HCT116 (cell line): ENCODE measurements around the gene TLE4.

ENCODE experiments used
- CBX3 ChIP-seq: IDR thresholded peaks from 2 replicates; pipeline ENCODE4 v1.6.1; 2012; ENCODE audit warnings: low read depth
- CEBPB ChIP-seq: IDR thresholded peaks from 2 replicates; pipeline ENCODE4 v1.6.1; 2012; ENCODE audit warnings: low read depth
- CTCF ChIP-seq, 3 experiments: fragments of 200-600 bp in 1 of 3; sonication (generic) in 1 of 3; IDR thresholded peaks in 2 of 3; conservative IDR thresholded peaks in 1 of 3; 2 replicates each; pipeline ENCODE4 v1.5.1; 2012 to 2017; ENCODE audit warnings: low read depth in 2 of 3, low read length in 2 of 3, antibody characterized with exemption in 1 of 3, borderline replicate concordance in 1 of 3, control low read depth in 1 of 3, mild to moderate bottlenecking in 1 of 3, mixed read lengths in 1 of 3, mixed run types in 1 of 3, moderate library complexity in 1 of 3; ENCODE audit not compliant: insufficient read depth in 1 of 3
- EZH2 ChIP-seq: fragments of 200-600 bp; sonication (generic); IDR thresholded peaks from 2 replicates; pipeline ENCODE4 v1.6.1; 2017; ENCODE audit warnings: antibody characterized with exemption, mixed run types
- EZH2phosphoT487 ChIP-seq: fragments of 200-600 bp; IDR thresholded peaks from 2 replicates; pipeline ENCODE4 v1.6.1; 2018; ENCODE audit warnings: antibody characterized with exemption, borderline replicate concordance
- FOSL1 ChIP-seq: IDR thresholded peaks from 2 replicates; pipeline ENCODE4 v1.6.1; 2012; ENCODE audit warnings: low read depth
- POLR2A ChIP-seq: IDR thresholded peaks from 2 replicates; pipeline ENCODE4 v1.7.0; 2011; ENCODE audit warnings: borderline replicate concordance; ENCODE audit not compliant: insufficient read depth, insufficient read length; ENCODE audit errors: extremely low read depth

- TF ChIP-seq CTCF (IDR thresholded peaks at IDR 0.05 in 2 of 3, conservative IDR thresholded peaks at IDR 0.05 in 1 of 3; ENCODE audit: borderline replicate concordance in 1 of 3, insufficient read depth in 1 of 3, low read depth in 2 of 3, low read length in 2 of 3) (no peak), POLR2A (no peak), CEBPB (no peak), EZH2 (no peak), EZH2phosphoT487 (no peak), CBX3 (no peak), FOSL1 (no peak)
Measured at GRCh38 chr9:79692857-79693571, 121.2 kb downstream of the TLE4 start.
